Neural crest cell (in vitro differentiated cells): ENCODE results near the gene MFAP1. TPM values are rescaled to one million over a fixed set of nuclear protein-coding genes. Genes with fewer than 3 reads are reported as not detected.
"Not testable (repeated sequence)": the region's sequence is repeated elsewhere in the genome, so short reads cannot be mapped to it uniquely, and the experiment has no call there.

ENCODE experiments used
- DNase-seq: peaks from one replicate; pipeline ENCODE4 v3.0.0; 2021; ENCODE audit warnings: low read depth, mixed read lengths, low spot score
- H3K27ac Mint-ChIP-seq: one replicate; pipeline ENCODE4 v1.8.0; 2021; ENCODE audit warnings: mild to moderate bottlenecking, mixed read lengths; ENCODE audit not compliant: unreplicated experiment
- H3K27me3 Mint-ChIP-seq: 2 replicates; pipeline ENCODE4 v1.8.0; 2021; ENCODE audit warnings: low read depth, mild to moderate bottlenecking, mixed read lengths
- H3K36me3 Mint-ChIP-seq: 2 replicates; pipeline ENCODE4 v1.8.0; 2021; ENCODE audit warnings: low read depth, mild to moderate bottlenecking, mixed read lengths
- H3K4me1 Mint-ChIP-seq: 2 replicates; pipeline ENCODE4 v1.8.0; 2021; ENCODE audit warnings: mixed read lengths
- H3K4me3 Mint-ChIP-seq: one replicate; pipeline ENCODE4 v1.8.0; 2021; ENCODE audit warnings: mild to moderate bottlenecking, mixed read lengths
- H3K9me3 Mint-ChIP-seq: 2 replicates; pipeline ENCODE4 v1.8.0; 2021; ENCODE audit warnings: mixed read lengths
- CTCF ChIP-seq: fragments of 200-600 bp; sonication (generic); conservative IDR thresholded peaks from 2 replicates; pipeline ENCODE4 v1.5.0; 2021; ENCODE audit warnings: antibody characterized with exemption, mild to moderate bottlenecking
- total RNA-seq: library from RNA; stranded (reverse); gene quantifications from 2 replicates; pipeline ENCODE4 v1.2.1, GENCODE V29; 2021

Gene MFAP1
- total RNA-seq, 1 donor from 2014 or later: 41.0 TPM

- Mint-ChIP-seq H3K27ac (peak overlapping the region; percentile 35), H3K27me3 (no peaks in the 10 kb centered on the region), H3K4me3 (peak overlapping the region; percentile 96), H3K36me3 (peaks cover 9% of the 10 kb centered on the region), H3K9me3 (peaks cover 5% of the 10 kb centered on the region), H3K4me1 (peaks cover 44% of the 10 kb centered on the region)
- no peak for DNase-seq
- TF ChIP-seq CTCF: no peak
Measured at GRCh38 chr15:43826029-43826507, 1.6 kb upstream of the MFAP1 start.

- H3K4me1 Mint-ChIP-seq: peaks cover 45% of the 10 kb centered on the region
- not testable (repeated sequence) for H3K27ac Mint-ChIP-seq, H3K36me3 Mint-ChIP-seq
Measured at GRCh38 chr15:43825305-43825704, 815 bp upstream of the MFAP1 start.

GRCh38 chr15:43821505-43821904, 3.0 kb downstream of the MFAP1 start:
- no peaks in the 10 kb centered on the region for H3K27me3 Mint-ChIP-seq
- peaks cover 5% of the 10 kb centered on the region for H3K9me3 Mint-ChIP-seq
- peaks cover 4% of the 10 kb centered on the region for H3K36me3 Mint-ChIP-seq
- peak overlapping the region; percentile 56 for H3K4me3 Mint-ChIP-seq
- peaks cover 22% of the 10 kb centered on the region for H3K4me1 Mint-ChIP-seq
- DNase-seq: no peak
- H3K27ac Mint-ChIP-seq: no peak overlapping the region
- no peak for TF ChIP-seq CTCF

More at GRCh38 chr15:43825305-43825704, 815 bp upstream of the MFAP1 start:
- not testable (repeated sequence) for DNase-seq, H3K9me3 Mint-ChIP-seq, H3K27me3 Mint-ChIP-seq
- peak overlapping the region; percentile 96 for H3K4me3 Mint-ChIP-seq

- H3K36me3 Mint-ChIP-seq: peaks cover 12% of the 10 kb centered on the region
- not testable (repeated sequence) for H3K4me1 Mint-ChIP-seq, H3K9me3 Mint-ChIP-seq, DNase-seq, H3K27me3 Mint-ChIP-seq, H3K4me3 Mint-ChIP-seq, H3K27ac Mint-ChIP-seq
Measured at GRCh38 chr15:43815064-43815463, 9.4 kb downstream of the MFAP1 start.

GRCh38 chr15:43808960-43809678, 15.4 kb downstream of the MFAP1 start:
- no peaks in the 10 kb centered on the region for H3K27me3 Mint-ChIP-seq
- TF ChIP-seq CTCF: no peak
- H3K27ac Mint-ChIP-seq: no peak overlapping the region
- no peak for DNase-seq
- H3K4me3 Mint-ChIP-seq: no peak overlapping the region
- H3K4me1 Mint-ChIP-seq: no peaks in the 10 kb centered on the region
- no peaks in the 10 kb centered on the region for H3K9me3 Mint-ChIP-seq
- peaks cover 21% of the 10 kb centered on the region for H3K36me3 Mint-ChIP-seq

- H3K36me3 Mint-ChIP-seq: peaks cover 21% of the 10 kb centered on the region
- H3K4me1 Mint-ChIP-seq: no peaks in the 10 kb centered on the region
- H3K9me3 Mint-ChIP-seq: no peaks in the 10 kb centered on the region
- H3K4me3 Mint-ChIP-seq: no peak overlapping the region
- H3K27me3 Mint-ChIP-seq: no peaks in the 10 kb centered on the region
- TF ChIP-seq CTCF: no peak
- DNase-seq: no peak
- no peak overlapping the region for H3K27ac Mint-ChIP-seq
Measured at GRCh38 chr15:43808435-43808950, 16.0 kb downstream of the MFAP1 start.

- H3K9me3 Mint-ChIP-seq, H3K4me3 Mint-ChIP-seq, H3K27ac Mint-ChIP-seq, DNase-seq, H3K27me3 Mint-ChIP-seq: not testable (repeated sequence)
- Mint-ChIP-seq H3K4me1 (peaks cover 30% of the 10 kb centered on the region), H3K36me3 (peaks cover 34% of the 10 kb centered on the region)
Measured at GRCh38 chr15:43802676-43803075, 21.8 kb downstream of the MFAP1 start.
